Transverse colon (tissue), 4 donors: ENCODE measurements around the gene SLC25A48. TPM values are rescaled to one million over a fixed set of nuclear protein-coding genes. Genes with fewer than 3 reads are reported as not detected.

ENCODE experiments used
- DNase-seq: peaks from one replicate; pipeline ENCODE4 v3.0.0-alpha.2; 2019
- H3K27ac ChIP-seq, 4 donors: fragments of 200-600 bp; sonication (generic); 2 replicates each; pipeline ENCODE4 v1.5.1; 2016 to 2018; ENCODE audit warnings: inconsistent platforms in 4 of 4
- H3K27me3 ChIP-seq: fragments of 200-600 bp; sonication (generic); 2 replicates; pipeline ENCODE4 v1.5.1; 2017; ENCODE audit warnings: inconsistent platforms
- H3K36me3 ChIP-seq, 4 donors: fragments of 200-600 bp; sonication (generic); 2 replicates each; pipeline ENCODE4 v1.5.1; 2017 to 2019; ENCODE audit warnings: inconsistent platforms in 4 of 4
- H3K4me1 ChIP-seq, 4 donors: fragments of 200-600 bp; sonication (generic); 2 replicates each; pipeline ENCODE4 v1.5.1; 2017 to 2020; ENCODE audit warnings: inconsistent platforms in 4 of 4
- H3K4me3 ChIP-seq, 4 donors: fragments of 200-600 bp; sonication (generic); 1 replicate in 1 of 4; 2 replicates in 3 of 4; pipeline versions ENCODE4 v1.5.1 to v1.6.1; 2017 to 2019; ENCODE audit warnings: inconsistent platforms in 4 of 4
- H3K9me3 ChIP-seq, 2 donors: fragments of 200-600 bp; sonication (generic); 2 replicates each; pipeline ENCODE4 v1.5.1; 2017 to 2019; ENCODE audit warnings: inconsistent platforms in 2 of 2
- CTCF ChIP-seq, 5 experiments: fragments of 200-600 bp in 3 of 5; fragments of 450-650 bp in 2 of 5; sonication (generic) in 3 of 5; IDR thresholded peaks; 1 replicate in 2 of 5; 2 replicates in 3 of 5; pipeline ENCODE4 v1.5.1; 2016 to 2017; ENCODE audit warnings: antibody characterized with exemption in 5 of 5, inconsistent platforms in 3 of 5, mild to moderate bottlenecking in 2 of 5, moderate library complexity in 1 of 5
- EP300 ChIP-seq: sonication (generic); formaldehyde crosslinking; IDR thresholded peaks from one replicate; pipeline ENCODE4 v1.6.1; 2017; ENCODE audit warnings: antibody characterized with exemption, low read depth
- POLR2A ChIP-seq: fragments of 450-650 bp; IDR thresholded peaks from one replicate; pipeline ENCODE4 v1.6.1; 2016; ENCODE audit warnings: antibody characterized with exemption, mild to moderate bottlenecking, moderate library complexity
- POLR2AphosphoS5 ChIP-seq, 3 donors: sonication (generic); formaldehyde crosslinking; IDR thresholded peaks; one replicate each; pipeline ENCODE4 v1.6.1; 2016; ENCODE audit warnings: antibody characterized with exemption in 3 of 3
- WGBS, 2 donors: methylation state at CpG; one replicate each; pipeline ENCODE4 v1.1.5; 2018; ENCODE audit warnings: low coverage in 1 of 2; 5-methylcytosine and 5-hydroxymethylcytosine counted together
- in situ Hi-C, 4 donors: fragments of 200-750 bp; cut with MboI; loops; one replicate each; pipeline versions ENCODE4 v1.15.0 to v1.15.1; 2017; ENCODE audit warnings: low sequenced_read_pairs in 3 of 4, low pct_ligation_motif_present in 1 of 4, low pct_unique_long_range_greater_than_20kb in 1 of 4
- intact Hi-C: fragments of 100-400 bp; cut with DNase I; formaldehyde crosslinking; loops from one replicate; pipeline ENCODE4 v1.15.1; 2023; ENCODE audit warnings: low total_unique reads
- total RNA-seq, 4 donors: library from RNA; depleted of rRNA; stranded (reverse); fragments of >200 nt; gene quantifications; one replicate each; pipeline ENCODE4 v1.1.0, GENCODE V29; 2016

SLC25A48 gene
- total RNA-seq, 4 donors from 2014 or later: 0.48 to 2.6 (median 1.8) TPM; not detected in 1

- in situ Hi-C loops: no loop called here
- intact Hi-C loops: no loop called here
- 46 to 47% methylated on average over 2 to 3 of the region's 3 CpGs for WGBS, 2 donors
- no peak for TF ChIP-seq POLR2AphosphoS5 (IDR thresholded peaks at IDR 0.05)
- TF ChIP-seq EP300: no peak
- TF ChIP-seq POLR2A: no peak
- no peak for TF ChIP-seq CTCF (IDR thresholded peaks at IDR 0.05)
- Histone ChIP-seq H3K27me3 (peaks cover 21% of the 10 kb centered on the region), H3K9me3 (no peaks in the 10 kb centered on the region), H3K4me1 (no peaks in the 10 kb centered on the region), H3K4me3 (no peak overlapping the region), H3K36me3 (no peaks in the 10 kb centered on the region), H3K27ac (no peak overlapping the region)
- DNase-seq: no peak
Observed at GRCh38 chr5:135901633-135902032, 67.2 kb downstream of the SLC25A48 start.

- Histone ChIP-seq H3K36me3 (no peaks in the 10 kb centered on the region), H3K4me1 (no peaks in the 10 kb centered on the region), H3K4me3 (no peak overlapping the region), H3K9me3 (no peaks in the 10 kb centered on the region), H3K27me3 (peaks cover 19% of the 10 kb centered on the region), H3K27ac (no peak overlapping the region)
- DNase-seq: no peak
- intact Hi-C loops (no loop called here), in situ Hi-C loops (no loop called here)
- WGBS, 2 donors: 69 to 100% methylated on average over 1 of the region's 1 CpG
- TF ChIP-seq POLR2AphosphoS5 (IDR thresholded peaks at IDR 0.05) (no peak), EP300 (no peak), POLR2A (no peak), CTCF (IDR thresholded peaks at IDR 0.05) (no peak)
Observed at GRCh38 chr5:135905144-135905543, 70.7 kb downstream of the SLC25A48 start.

DNA sequence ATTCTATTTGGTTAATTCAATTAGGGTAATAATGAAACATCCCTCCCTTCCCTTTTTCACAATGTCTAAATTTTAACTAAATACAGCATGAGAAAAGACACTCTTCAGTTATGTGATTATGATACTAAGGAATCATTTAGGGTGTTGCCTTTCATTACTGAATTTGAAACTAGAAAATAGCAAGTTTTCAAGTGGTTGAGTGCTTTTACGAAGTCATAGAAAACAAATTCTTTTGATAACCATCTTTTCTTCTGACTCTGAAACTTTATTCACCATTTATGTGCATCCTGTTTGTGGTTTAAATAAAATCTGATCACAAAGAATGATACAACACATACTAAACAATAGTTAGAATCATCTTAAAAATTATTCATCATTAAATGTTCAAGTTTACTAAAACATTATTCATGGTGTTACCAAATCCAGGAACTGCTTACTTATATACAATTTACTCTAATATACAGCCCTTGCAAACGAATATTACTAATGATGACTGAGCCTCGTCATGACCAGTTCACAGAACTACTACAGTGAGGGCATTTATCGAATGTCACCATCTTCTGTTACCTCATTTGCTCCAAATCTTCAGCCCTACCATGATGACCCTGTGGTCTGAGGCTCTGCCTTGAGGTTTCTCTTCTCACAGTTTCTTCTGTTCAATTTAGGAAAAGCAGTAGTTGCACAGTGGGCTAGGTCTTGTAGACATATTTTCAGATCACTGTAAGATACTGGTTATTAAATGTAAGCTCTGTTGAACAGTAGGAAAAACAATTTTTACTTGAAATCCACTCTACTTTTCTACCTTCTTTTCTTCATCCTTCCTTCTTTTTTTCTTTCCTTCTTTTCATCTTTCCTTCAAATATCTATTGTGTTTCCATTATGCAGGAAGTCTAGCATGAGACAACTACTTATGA, 79.5 kb downstream of the SLC25A48 start:
- TF ChIP-seq CTCF (IDR thresholded peaks at IDR 0.05) (no peak), EP300 (no peak), POLR2A (no peak), POLR2AphosphoS5 (IDR thresholded peaks at IDR 0.05) (no peak)
- intact Hi-C loops (no loop called here), in situ Hi-C loops (no loop called here)
- no peak for DNase-seq
- no peaks in the 10 kb centered on the region for H3K9me3 ChIP-seq
- no peaks in the 10 kb centered on the region for H3K36me3 ChIP-seq
- H3K27me3 ChIP-seq: peaks cover 52% of the 10 kb centered on the region
- H3K27ac ChIP-seq: no peak overlapping the region
- WGBS, 2 donors: 41 to 59% methylated on average over 3 to 4 of the region's 4 CpGs
- no peak overlapping the region for H3K4me3 ChIP-seq
- H3K4me1 ChIP-seq: no peaks in the 10 kb centered on the region

DNA sequence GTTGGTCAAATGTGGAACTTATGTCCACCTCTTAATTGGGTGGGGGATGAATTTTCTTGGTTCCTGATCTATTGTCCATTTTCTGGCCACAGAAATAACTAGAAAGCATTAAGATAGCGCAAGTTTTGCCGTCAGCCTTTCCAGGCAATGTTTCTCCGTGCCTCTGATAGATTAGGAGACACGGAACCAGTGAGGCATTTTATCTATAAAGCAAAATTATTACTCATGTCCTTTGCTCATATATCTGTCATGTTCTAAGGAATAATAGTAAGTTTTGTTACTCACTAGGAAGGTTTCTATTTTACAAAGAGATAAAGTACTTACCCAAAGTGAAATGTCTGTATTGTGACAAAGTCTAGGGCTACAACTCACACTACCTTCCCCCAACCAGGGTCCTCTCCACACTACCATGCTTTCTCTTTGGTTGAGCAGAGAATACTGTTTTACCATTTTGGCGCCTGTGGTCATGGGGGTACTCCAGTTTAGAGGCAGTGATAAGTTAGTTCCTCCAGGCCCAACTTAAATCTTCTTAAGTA, 81.1 kb downstream of the SLC25A48 start:
- in situ Hi-C loops: no loop called here
- no peaks in the 10 kb centered on the region for H3K4me1 ChIP-seq
- no peak for TF ChIP-seq POLR2A
- no peak for TF ChIP-seq EP300
- no peak for TF ChIP-seq POLR2AphosphoS5 (IDR thresholded peaks at IDR 0.05)
- no peak for TF ChIP-seq CTCF (IDR thresholded peaks at IDR 0.05)
- intact Hi-C loops: no loop called here
- H3K9me3 ChIP-seq: no peaks in the 10 kb centered on the region
- peaks cover 48% of the 10 kb centered on the region for H3K27me3 ChIP-seq
- no peak overlapping the region for H3K27ac ChIP-seq
- DNase-seq: no peak
- no peak overlapping the region for H3K4me3 ChIP-seq
- WGBS, 2 donors: 80 to 100% methylated on average over 1 to 5 of the region's 5 CpGs
- H3K36me3 ChIP-seq: no peaks in the 10 kb centered on the region
